HepG2 (cell line): ENCODE measurements around the gene XPO1. TPM values are rescaled to one million over a fixed set of nuclear protein-coding genes. Genes with fewer than 3 reads are reported as not detected.

Experiments used
- ATAC-seq: fragments of 200-7000 bp; cut with Tn5 transposase; 3 replicates; pipeline ENCODE4 v1.9.1; 2020; ENCODE audit warnings: mild to moderate bottlenecking, moderate library complexity
- BruUV-seq: library from RNA; stranded (reverse); fragments of 400-500 nt; replicated peaks from 2 replicates; lab custom pipeline; 2021; lab: Mats Ljungman, UMichigan
- CTCF ChIA-PET: fragments of 300-600 bp; formaldehyde crosslinking; extraction: SDS; loops from one replicate; lab custom pipeline; 2021; ENCODE audit warnings: low total read pairs, inconsistent platforms, low intra/inter-chr PET ratio; lab: Yijun Ruan, JAX
- POLR2A ChIA-PET: fragments of 350-600 bp; sonication (Branson Sonifier 250); formaldehyde crosslinking; loops from one replicate; lab custom pipeline; 2020; ENCODE audit warnings: antibody characterized with exemption, inconsistent platforms; lab: Yijun Ruan, JAX
- DNase-seq: peaks from one replicate; pipeline ENCODE4 v3.0.0-alpha.2; 2015; ENCODE audit warnings: low spot score
- FAIRE-seq: peaks from 3 replicates; lab custom pipeline; 2011; peaks lifted over from hg19 to GRCh38; lab: Jason Lieb, UNC
- H2AFZ ChIP-seq: one replicate; pipeline ENCODE4 v1.6.1; 2011; ENCODE audit warnings: low read length, inconsistent platforms
- H3K27ac ChIP-seq: fragments of 300-600 bp; 3 replicates; pipeline ENCODE4 v1.8.0; 2011; ENCODE audit warnings: mixed run types, mild to moderate bottlenecking, mixed read lengths, low read length, inconsistent platforms; ENCODE audit not compliant: insufficient read depth; ENCODE audit errors: extremely low read length
- H3K27me3 ChIP-seq, 2 experiments: fragments of 200-600 bp in 1 of 2; 2 replicates in 1 of 2; 3 replicates in 1 of 2; pipeline versions ENCODE4 v1.6.0 to v1.8.0; 2011; ENCODE audit warnings: low read length in 2 of 2, mild to moderate bottlenecking in 2 of 2, moderate library complexity in 2 of 2, inconsistent platforms in 1 of 2; ENCODE audit not compliant: insufficient read depth in 2 of 2, control insufficient read depth in 1 of 2
- H3K36me3 ChIP-seq, 2 experiments: fragments of 200-600 bp in 1 of 2; replicated peaks in 1 of 2; 2 replicates in 1 of 2; 3 replicates in 1 of 2; pipeline versions ENCODE4 v1.5.1 to v1.8.0; 2011; ENCODE audit warnings: low read length in 2 of 2, inconsistent platforms in 1 of 2; ENCODE audit not compliant: insufficient read depth in 2 of 2, control insufficient read depth in 1 of 2
- H3K4me1 ChIP-seq: 2 replicates; pipeline ENCODE4 v1.5.1; 2012; ENCODE audit warnings: low read length, inconsistent platforms; ENCODE audit not compliant: insufficient read depth
- H3K4me2 ChIP-seq: 2 replicates; pipeline ENCODE4 v1.6.0; 2011; ENCODE audit warnings: low read depth, low read length, inconsistent platforms
- H3K4me3 ChIP-seq, 3 experiments: fragments of 200-600 bp in 1 of 3; sonication (generic), shearing (Covaris generic) in 1 of 3; replicated peaks in 1 of 3; 2 replicates each; pipeline ENCODE4 v1.5.1; 2011 to 2016; ENCODE audit warnings: low read length in 3 of 3, inconsistent platforms in 2 of 3, low read depth in 2 of 3, mild to moderate bottlenecking in 2 of 3, control low read depth in 1 of 3, mixed read lengths in 1 of 3; ENCODE audit not compliant: insufficient read depth in 1 of 3
- H3K79me2 ChIP-seq: one replicate; pipeline ENCODE4 v1.6.1; 2011; ENCODE audit warnings: low read length, inconsistent platforms; ENCODE audit not compliant: insufficient read depth
- H3K9ac ChIP-seq: 2 replicates; pipeline ENCODE4 v1.6.0; 2011; ENCODE audit warnings: mild to moderate bottlenecking, low read depth, low read length, inconsistent platforms; ENCODE audit not compliant: insufficient read depth
- H3K9me3 ChIP-seq: 2 replicates; pipeline ENCODE4 v1.5.1; 2012; ENCODE audit warnings: mild to moderate bottlenecking, low read length
- H4K20me1 ChIP-seq: 2 replicates; pipeline ENCODE4 v1.6.0; 2011; ENCODE audit warnings: inconsistent platforms, mild to moderate bottlenecking, low read length, moderate library complexity; ENCODE audit not compliant: insufficient read depth
- GTF2F1 ChIP-seq: fragments of 150-350 bp; IDR thresholded peaks from 2 replicates; pipeline ENCODE4 v1.6.1; 2014; ENCODE audit warnings: low read length
- MAZ ChIP-seq, 2 experiments: sonication (generic) in 1 of 2; formaldehyde crosslinking in 1 of 2; IDR thresholded peaks; 2 replicates each; pipeline versions ENCODE4 v1.5.0 to v1.6.1; 2012 to 2020; ENCODE audit warnings: low read depth in 2 of 2, mild to moderate bottlenecking in 2 of 2, borderline replicate concordance in 1 of 2, improper control_type of control experiment in 1 of 2, low read length in 1 of 2, missing genetic modification reagents in 1 of 2, moderate library complexity in 1 of 2
- MED13 ChIP-seq: sonication (generic); formaldehyde crosslinking; IDR thresholded peaks from 2 replicates; pipeline ENCODE4 v1.5.0; 2020; ENCODE audit warnings: missing genetic modification reagents
- PCBP2 ChIP-seq: fragments of 200-400 bp; formaldehyde crosslinking; optimal IDR thresholded peaks from 2 replicates; pipeline ENCODE3; 2018; ENCODE audit warnings: low read length, low read depth; ENCODE audit not compliant: poor library complexity, severe bottlenecking
- TAF15 ChIP-seq: fragments of 200-400 bp; formaldehyde crosslinking; IDR thresholded peaks from one replicate; pipeline ENCODE4 v1.6.1; 2018; ENCODE audit warnings: mild to moderate bottlenecking, low read depth, low read length; ENCODE audit not compliant: poor library complexity, severe bottlenecking
- ZFP1 ChIP-seq: IDR thresholded peaks from 2 replicates; pipeline ENCODE4 v1.6.1; 2016
- ZFP62 ChIP-seq: sonication (generic); formaldehyde crosslinking; IDR thresholded peaks from 2 replicates; pipeline ENCODE4 v1.4.0; 2020; ENCODE audit warnings: missing genetic modification reagents
- ZNF484 ChIP-seq: sonication (generic); formaldehyde crosslinking; IDR thresholded peaks from 2 replicates; pipeline ENCODE4 v1.5.1; 2020; ENCODE audit warnings: mild to moderate bottlenecking, low read depth, missing genetic modification reagents, borderline replicate concordance
- WGBS: methylation state at CpG from one replicate; pipeline ENCODE4 v1.1.6; 2017; ENCODE audit warnings: low lambda C conversion rate; 5-methylcytosine and 5-hydroxymethylcytosine counted together
- in situ Hi-C: cut with HindIII; loops from 2 replicates; pipeline ENCODE4 v1.10.0; 2017; ENCODE audit warnings: low pct_unique_long_range_greater_than_20kb; ENCODE audit not compliant: extremely low pct_ligation_motif_present
- intact Hi-C: fragments of 100-400 bp; cut with micrococcal nuclease; formaldehyde crosslinking; loops from one replicate; pipeline ENCODE4 v1.10.0; 2022; ENCODE audit not compliant: unreplicated experiment
- polyA plus RNA-seq, 8 experiments: library from polyadenylated mRNA; depleted of rRNA in 3 of 8; stranded (reverse) in 7 of 8; unstranded in 1 of 8; fragments of >200 nt; fragmentation: Illumina TruSeq in 4 of 8; extraction: Trizol in 4 of 8; gene quantifications; 2 replicates each; pipeline versions ENCODE4 v1.2.1 to v1.2.3, GENCODE V29; 2011 to 2016; ENCODE audit warnings: low read depth in 4 of 8, missing spikeins in 1 of 8, mixed read lengths in 1 of 8; ENCODE audit not compliant: insufficient read depth in 1 of 8
- total RNA-seq, 5 experiments: library from RNA; depleted of rRNA; stranded (reverse); fragments of >200 nt; fragmentation: Illumina TruSeq; extraction: Trizol; gene quantifications; 2 replicates each; pipeline ENCODE4 v1.2.3, GENCODE V29; 2016; ENCODE audit warnings: low read depth in 1 of 5
- TF ChIP-seq, protein P1 (sequence below): sonication (generic); formaldehyde crosslinking; IDR thresholded peaks from 2 replicates; pipeline ENCODE4 v1.9.0; 2021; ENCODE audit warnings: missing genetic modification reagents, borderline replicate concordance
- TF ChIP-seq, protein P2 (sequence below): sonication (generic); formaldehyde crosslinking; IDR thresholded peaks from 2 replicates; pipeline ENCODE4 v1.5.0; 2020; ENCODE audit warnings: mild to moderate bottlenecking, missing genetic modification reagents
- TF ChIP-seq, protein P3 (sequence below): sonication (generic); formaldehyde crosslinking; IDR thresholded peaks from 2 replicates; pipeline ENCODE4 v1.4.0; 2020; ENCODE audit warnings: missing genetic modification reagents, borderline replicate concordance

XPO1 gene
- total and polyA plus RNA-seq, 2 of the 13 experiments (the other 11 are each of a cell fraction or from before 2014, with no cell fraction given): 67.4 to 212 TPM

DNA sequence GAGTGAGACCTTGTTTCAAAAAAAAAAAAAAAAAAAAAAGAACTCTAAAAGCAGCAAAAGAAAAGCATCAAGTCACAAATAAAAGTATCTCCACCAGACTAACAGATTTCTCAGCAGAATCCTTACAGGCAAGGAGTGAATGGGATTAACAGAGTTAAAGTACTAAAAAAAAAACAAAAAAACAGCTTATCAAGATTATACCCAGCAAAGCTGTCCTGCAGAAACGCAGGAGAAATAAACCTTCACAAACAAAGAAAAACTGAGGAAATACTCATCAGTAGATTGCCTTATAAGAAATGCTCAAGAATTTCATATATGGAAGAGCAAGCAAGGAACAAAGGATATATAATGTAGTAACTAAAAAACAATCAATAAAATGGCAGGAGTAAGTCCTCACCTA lies 102.9 kb downstream of the XPO1 start:
- TF ChIP-seq PCBP2 (no peak), ZFP1 (CRISPR knock-in tag) (peak; percentile 58; the same call in 1 of the 2 replicates)
- in situ Hi-C loops: no loop called here

DNA sequence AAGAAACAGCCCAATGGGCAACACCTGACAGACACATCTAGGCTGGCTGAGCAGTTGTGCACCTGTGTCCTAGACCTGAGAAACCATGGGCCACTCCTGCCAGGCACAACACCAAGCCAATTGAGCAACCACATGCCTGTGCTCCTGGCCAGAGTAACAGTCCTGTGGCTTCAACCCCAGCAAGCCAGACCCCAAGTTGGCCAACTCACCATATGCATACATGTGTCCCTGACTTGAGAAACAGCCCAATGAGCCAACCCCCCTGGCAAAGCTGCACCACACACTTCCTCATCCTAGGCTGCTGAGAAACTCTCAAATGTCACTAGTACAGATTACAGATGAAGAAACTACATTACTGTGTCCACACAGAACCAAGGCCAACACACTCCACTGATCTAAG lies 103.8 kb downstream of the XPO1 start:
- no peak overlapping the region for H3K27ac ChIP-seq
- BruUV-seq: no TSS peak
- DNase-seq: no peak
- H3K27me3 ChIP-seq: no peaks in the 10 kb centered on the region
- H2AFZ ChIP-seq: no peak overlapping the region
- peaks cover 80% of the 10 kb centered on the region for H3K4me1 ChIP-seq
- no peak overlapping the region for H3K4me2 ChIP-seq
- no peak overlapping the region for H3K4me3 ChIP-seq
- no peak overlapping the region for H3K9ac ChIP-seq
- intact Hi-C loops (no loop called here), in situ Hi-C loops (no loop called here)
- CTCF ChIA-PET: no interaction called here
- peaks cover 0 to 1% of the 10 kb centered on the region in 2 experiments; a peak in 1 of 5 replicates for H3K36me3 ChIP-seq
- peaks cover 93% of the 10 kb centered on the region for H3K79me2 ChIP-seq
- H3K9me3 ChIP-seq: 0 out of 2 replicates have a peak, but pooled peaks cover 5% of the 10 kb centered on the region
- peaks cover 87% of the 10 kb centered on the region for H4K20me1 ChIP-seq
- POLR2A ChIA-PET: no interaction called here
- FAIRE-seq: no peak
- ATAC-seq: peak; percentile 43
- TF ChIP-seq MAZ (IDR thresholded peaks at IDR 0.05; ENCODE audit: borderline replicate concordance, low read depth, low read length) (no peak), MAZ (CRISPR knock-in tag; IDR thresholded peaks at IDR 0.05; ENCODE audit: low read depth) (no peak), ZNF484 (CRISPR knock-in tag) (no peak), GTF2F1 (no peak), TAF15 (no peak), ZFP62 (CRISPR knock-in tag) (no peak), MED13 (CRISPR knock-in tag) (no peak)
- TF ChIP-seq, protein P1, sequence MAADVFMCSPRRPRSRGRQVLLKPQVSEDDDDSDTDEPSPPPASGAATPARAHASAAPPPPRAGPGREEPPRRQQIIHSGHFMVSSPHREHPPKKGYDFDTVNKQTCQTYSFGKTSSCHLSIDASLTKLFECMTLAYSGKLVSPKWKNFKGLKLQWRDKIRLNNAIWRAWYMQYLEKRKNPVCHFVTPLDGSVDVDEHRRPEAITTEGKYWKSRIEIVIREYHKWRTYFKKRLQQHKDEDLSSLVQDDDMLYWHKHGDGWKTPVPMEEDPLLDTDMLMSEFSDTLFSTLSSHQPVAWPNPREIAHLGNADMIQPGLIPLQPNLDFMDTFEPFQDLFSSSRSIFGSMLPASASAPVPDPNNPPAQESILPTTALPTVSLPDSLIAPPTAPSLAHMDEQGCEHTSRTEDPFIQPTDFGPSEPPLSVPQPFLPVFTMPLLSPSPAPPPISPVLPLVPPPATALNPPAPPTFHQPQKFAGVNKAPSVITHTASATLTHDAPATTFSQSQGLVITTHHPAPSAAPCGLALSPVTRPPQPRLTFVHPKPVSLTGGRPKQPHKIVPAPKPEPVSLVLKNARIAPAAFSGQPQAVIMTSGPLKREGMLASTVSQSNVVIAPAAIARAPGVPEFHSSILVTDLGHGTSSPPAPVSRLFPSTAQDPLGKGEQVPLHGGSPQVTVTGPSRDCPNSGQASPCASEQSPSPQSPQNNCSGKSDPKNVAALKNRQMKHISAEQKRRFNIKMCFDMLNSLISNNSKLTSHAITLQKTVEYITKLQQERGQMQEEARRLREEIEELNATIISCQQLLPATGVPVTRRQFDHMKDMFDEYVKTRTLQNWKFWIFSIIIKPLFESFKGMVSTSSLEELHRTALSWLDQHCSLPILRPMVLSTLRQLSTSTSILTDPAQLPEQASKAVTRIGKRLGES (CRISPR knock-in tag): no peak
- TF ChIP-seq, protein P2, sequence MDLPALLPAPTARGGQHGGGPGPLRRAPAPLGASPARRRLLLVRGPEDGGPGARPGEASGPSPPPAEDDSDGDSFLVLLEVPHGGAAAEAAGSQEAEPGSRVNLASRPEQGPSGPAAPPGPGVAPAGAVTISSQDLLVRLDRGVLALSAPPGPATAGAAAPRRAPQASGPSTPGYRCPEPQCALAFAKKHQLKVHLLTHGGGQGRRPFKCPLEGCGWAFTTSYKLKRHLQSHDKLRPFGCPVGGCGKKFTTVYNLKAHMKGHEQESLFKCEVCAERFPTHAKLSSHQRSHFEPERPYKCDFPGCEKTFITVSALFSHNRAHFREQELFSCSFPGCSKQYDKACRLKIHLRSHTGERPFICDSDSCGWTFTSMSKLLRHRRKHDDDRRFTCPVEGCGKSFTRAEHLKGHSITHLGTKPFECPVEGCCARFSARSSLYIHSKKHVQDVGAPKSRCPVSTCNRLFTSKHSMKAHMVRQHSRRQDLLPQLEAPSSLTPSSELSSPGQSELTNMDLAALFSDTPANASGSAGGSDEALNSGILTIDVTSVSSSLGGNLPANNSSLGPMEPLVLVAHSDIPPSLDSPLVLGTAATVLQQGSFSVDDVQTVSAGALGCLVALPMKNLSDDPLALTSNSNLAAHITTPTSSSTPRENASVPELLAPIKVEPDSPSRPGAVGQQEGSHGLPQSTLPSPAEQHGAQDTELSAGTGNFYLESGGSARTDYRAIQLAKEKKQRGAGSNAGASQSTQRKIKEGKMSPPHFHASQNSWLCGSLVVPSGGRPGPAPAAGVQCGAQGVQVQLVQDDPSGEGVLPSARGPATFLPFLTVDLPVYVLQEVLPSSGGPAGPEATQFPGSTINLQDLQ (CRISPR knock-in tag): no peak
- TF ChIP-seq, protein P3, sequence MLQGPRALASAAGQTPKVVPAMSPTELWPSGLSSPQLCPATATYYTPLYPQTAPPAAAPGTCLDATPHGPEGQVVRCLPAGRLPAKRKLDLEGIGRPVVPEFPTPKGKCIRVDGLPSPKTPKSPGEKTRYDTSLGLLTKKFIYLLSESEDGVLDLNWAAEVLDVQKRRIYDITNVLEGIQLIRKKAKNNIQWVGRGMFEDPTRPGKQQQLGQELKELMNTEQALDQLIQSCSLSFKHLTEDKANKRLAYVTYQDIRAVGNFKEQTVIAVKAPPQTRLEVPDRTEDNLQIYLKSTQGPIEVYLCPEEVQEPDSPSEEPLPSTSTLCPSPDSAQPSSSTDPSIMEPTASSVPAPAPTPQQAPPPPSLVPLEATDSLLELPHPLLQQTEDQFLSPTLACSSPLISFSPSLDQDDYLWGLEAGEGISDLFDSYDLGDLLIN (CRISPR knock-in tag): no peak

More for the DNA sequence above, 102.9 kb downstream of the XPO1 start:
- CTCF ChIA-PET: no interaction called here
- FAIRE-seq: no peak
- no peak for DNase-seq
- Histone ChIP-seq H3K36me3 (peaks cover 3 to 6% of the 10 kb centered on the region in 2 experiments; a peak in 3 of 5 replicates), H3K79me2 (peaks cover 98% of the 10 kb centered on the region), H3K27ac (no peak overlapping the region), H3K4me1 (peaks cover 89% of the 10 kb centered on the region), H3K27me3 (no peaks in the 10 kb centered on the region), H2AFZ (no peak overlapping the region), H4K20me1 (peaks cover 93% of the 10 kb centered on the region), H3K9ac (no peak overlapping the region), H3K4me3 (no peak overlapping the region), H3K9me3 (0 out of 2 replicates have a peak, but pooled peaks cover 5% of the 10 kb centered on the region), H3K4me2 (no peak overlapping the region)
- BruUV-seq: no TSS peak
- WGBS: 97% methylated on average over 1 of the region's 1 CpG
- POLR2A ChIA-PET: no interaction called here
- intact Hi-C loops: no loop called here
- no peak for ATAC-seq
